ENCODE results near the gene TANC1. TPM values are rescaled to one million over a fixed set of nuclear protein-coding genes. Genes with fewer than 3 reads are reported as not detected.

The TANC1 gene
- total and polyA plus RNA-seq, 3 donors from 2014 or later: 8.6 to 19.3 (median 16.2) TPM

DNA sequence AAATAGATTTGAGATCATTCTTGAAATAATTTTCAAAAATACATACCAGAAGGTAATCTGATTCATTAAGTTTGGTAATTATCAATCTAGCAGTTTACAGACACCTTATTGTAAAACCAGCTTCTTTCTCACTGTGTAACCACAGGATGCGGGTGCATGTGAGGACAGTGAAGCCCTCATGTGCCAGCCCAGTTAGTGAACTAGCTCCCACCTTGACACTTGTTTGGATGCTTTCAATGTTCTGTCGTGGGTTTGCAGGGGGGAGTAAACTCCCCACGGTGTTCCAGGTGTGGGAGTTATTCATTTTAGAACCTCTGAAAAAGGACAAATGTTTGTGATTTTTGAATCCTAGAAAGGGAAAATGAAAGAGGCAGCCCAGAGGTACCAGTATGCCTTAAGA, 259.0 kb downstream of the TANC1 start:
- no peaks in the 10 kb centered on the region for H3K4me1 ChIP-seq
- no peak for DNase-seq
- intact Hi-C loops (cut with DNase I; ENCODE audit: low total_unique reads): no loop called here
- TF ChIP-seq POLR2A (IDR thresholded peaks at IDR 0.05): no peak
- 48 to 54% methylated on average over 3 of the region's 3 CpGs for WGBS, 2 donors
- H3K4me3 ChIP-seq: no peak overlapping the region
- H3K36me3 ChIP-seq (ENCODE audit: low read depth, missing control alignments): no peaks in the 10 kb centered on the region
- H3K9me3 ChIP-seq: no peaks in the 10 kb centered on the region
- H3K27ac ChIP-seq: no peak overlapping the region
- H3K27me3 ChIP-seq: no peaks in the 10 kb centered on the region

GRCh38 chr2:159228081-159228581, 259.7 kb downstream of the TANC1 start:
- no peaks in the 10 kb centered on the region for H3K27me3 ChIP-seq
- DNase-seq: no peak
- no peaks in the 10 kb centered on the region for H3K36me3 ChIP-seq (ENCODE audit: low read depth, missing control alignments)
- WGBS, 2 donors: 74 to 78% methylated on average over 14 of the region's 14 CpGs
- intact Hi-C loops (cut with DNase I; ENCODE audit: low total_unique reads): no loop called here
- no peaks in the 10 kb centered on the region for H3K4me1 ChIP-seq
- TF ChIP-seq CTCF (IDR thresholded peaks at IDR 0.05) (no peak), POLR2A (IDR thresholded peaks at IDR 0.05) (no peak)
- H3K9me3 ChIP-seq: no peaks in the 10 kb centered on the region
- H3K27ac ChIP-seq: no peak overlapping the region
- no peak overlapping the region for H3K4me3 ChIP-seq

- H3K4me1 ChIP-seq: no peaks in the 10 kb centered on the region
- TF ChIP-seq CTCF (IDR thresholded peaks at IDR 0.05) (no peak), POLR2A (IDR thresholded peaks at IDR 0.05) (no peak)
- WGBS, 2 donors: 95 to 96% methylated on average over 14 to 15 of the region's 15 CpGs
- no peak overlapping the region for H3K27ac ChIP-seq
- no peak overlapping the region for H3K4me3 ChIP-seq
- intact Hi-C loops (cut with DNase I; ENCODE audit: low total_unique reads): no loop called here
- H3K36me3 ChIP-seq (ENCODE audit: low read depth, missing control alignments): no peaks in the 10 kb centered on the region
- no peaks in the 10 kb centered on the region for H3K27me3 ChIP-seq
- no peak for DNase-seq
- no peaks in the 10 kb centered on the region for H3K9me3 ChIP-seq
Observed at GRCh38 chr2:159229476-159230144, 261.2 kb downstream of the TANC1 start.

DNA sequence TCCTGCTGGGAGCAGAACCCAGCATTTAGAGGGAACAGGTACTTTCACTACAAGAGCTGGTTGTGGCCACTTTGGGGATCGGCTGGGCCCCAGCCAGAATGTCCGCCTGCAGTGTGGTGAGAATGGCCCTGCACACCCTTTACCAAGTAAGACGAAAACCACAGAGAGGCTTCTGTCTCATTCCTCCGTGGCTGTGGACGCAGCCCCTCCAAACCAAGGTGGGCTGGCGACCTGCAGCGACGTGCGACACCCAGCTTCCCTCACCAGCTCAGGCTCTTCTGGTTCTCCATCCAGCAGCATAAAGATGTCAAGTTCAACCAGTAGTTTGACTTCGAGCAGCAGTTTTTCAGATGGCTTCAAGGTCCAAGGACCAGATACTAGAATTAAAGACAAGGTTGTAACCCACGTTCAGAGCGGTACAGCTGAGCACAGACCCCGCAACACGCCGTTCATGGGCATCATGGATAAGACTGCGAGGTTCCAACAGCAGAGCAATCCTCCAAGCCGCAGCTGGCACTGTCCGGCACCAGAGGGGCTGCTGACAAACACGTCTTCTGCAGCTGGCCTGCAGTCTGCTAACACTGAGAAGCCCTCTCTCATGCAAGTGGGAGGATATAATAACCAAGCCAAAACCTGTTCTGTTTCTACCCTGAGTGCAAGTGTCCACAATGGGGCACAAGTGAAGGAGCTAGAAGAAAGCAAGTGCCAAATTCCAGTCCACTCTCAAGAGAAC, 261.9 kb downstream of the TANC1 start:
- 90 to 93% methylated on average over 15 to 19 of the region's 19 CpGs for whole genome bisulfite sequencing, 2 donors
- H3K4me3 ChIP-seq: no peak overlapping the region
- no peaks in the 10 kb centered on the region for H3K36me3 ChIP-seq (ENCODE audit: low read depth, missing control alignments)
- H3K9me3 ChIP-seq: no peaks in the 10 kb centered on the region
- no peak for DNase-seq
- H3K27me3 ChIP-seq: no peaks in the 10 kb centered on the region
- H3K4me1 ChIP-seq: no peaks in the 10 kb centered on the region
- TF ChIP-seq CTCF (IDR thresholded peaks at IDR 0.05): no peak
- no peak for TF ChIP-seq POLR2A (IDR thresholded peaks at IDR 0.05)
- no peak overlapping the region for H3K27ac ChIP-seq
- intact Hi-C loops (cut with DNase I; ENCODE audit: low total_unique reads): no loop called here

- Histone ChIP-seq H3K36me3 (ENCODE audit: low read depth, missing control alignments) (no peaks in the 10 kb centered on the region), H3K4me3 (no peak overlapping the region), H3K4me1 (no peaks in the 10 kb centered on the region), H3K9me3 (no peaks in the 10 kb centered on the region), H3K27ac (no peak overlapping the region), H3K27me3 (no peaks in the 10 kb centered on the region)
- WGBS, 2 donors: 51% methylated on average over 3 of the region's 3 CpGs
- TF ChIP-seq CTCF (IDR thresholded peaks at IDR 0.05): no peak
- intact Hi-C loops (cut with DNase I; ENCODE audit: low total_unique reads): no loop called here
- no peak for DNase-seq
Observed at GRCh38 chr2:159232456-159233170, 264.2 kb downstream of the TANC1 start.

Measured in testis (tissue), 3 donors.